KMS-11 (cell line): Measurements from ENCODE around the gene ARHGEF38.

Source experiments
- H2AFZ ChIP-seq: fragments of 200-600 bp; sonication (generic); 2 replicates; pipeline ENCODE4 v1.6.1; 2016; ENCODE audit warnings: antibody characterized with exemption, mixed run types, low read depth
- H3K27ac ChIP-seq: fragments of 200-600 bp; sonication (generic); 2 replicates; pipeline ENCODE4 v1.6.1; 2016; ENCODE audit warnings: mild to moderate bottlenecking, mixed run types
- H3K27me3 ChIP-seq: fragments of 200-600 bp; sonication (generic); 2 replicates; pipeline ENCODE4 v1.6.1; 2017; ENCODE audit warnings: mild to moderate bottlenecking, low read depth, mixed run types, moderate library complexity; ENCODE audit not compliant: insufficient read depth
- H3K36me3 ChIP-seq: fragments of 200-600 bp; sonication (generic); 2 replicates; pipeline ENCODE4 v1.6.1; 2017; ENCODE audit warnings: mild to moderate bottlenecking, mixed run types; ENCODE audit not compliant: insufficient read depth
- H3K4me1 ChIP-seq: fragments of 200-600 bp; sonication (generic); 2 replicates; pipeline ENCODE4 v1.6.1; 2016; ENCODE audit warnings: mild to moderate bottlenecking, low read depth, mixed run types; ENCODE audit not compliant: poor library complexity, severe bottlenecking
- H3K4me2 ChIP-seq: fragments of 200-600 bp; sonication (generic); 2 replicates; pipeline ENCODE4 v1.7.0; 2016; ENCODE audit warnings: mild to moderate bottlenecking, mixed run types
- H3K4me3 ChIP-seq: fragments of 200-600 bp; sonication (generic); IDR thresholded peaks from 2 replicates; pipeline ENCODE4 v1.6.1; 2017; ENCODE audit warnings: low read depth, low read length, mixed read lengths; ENCODE audit not compliant: insufficient read depth
- H3K79me2 ChIP-seq: fragments of 200-600 bp; sonication (generic); 2 replicates; pipeline ENCODE4 v1.6.1; 2016; ENCODE audit warnings: low read depth, mixed run types; ENCODE audit not compliant: insufficient read depth
- H3K9ac ChIP-seq: fragments of 200-600 bp; sonication (generic); 2 replicates; pipeline ENCODE4 v1.6.1; 2016; ENCODE audit warnings: mild to moderate bottlenecking, mixed run types
- H4K20me1 ChIP-seq: fragments of 200-600 bp; sonication (generic); 2 replicates; pipeline ENCODE4 v1.6.1; 2016; ENCODE audit warnings: mild to moderate bottlenecking, mixed run types; ENCODE audit not compliant: insufficient read depth
- CTCF ChIP-seq: fragments of 200-600 bp; sonication (generic); conservative IDR thresholded peaks from 2 replicates; pipeline ENCODE4 v1.6.1; 2017; ENCODE audit warnings: low read depth, mild to moderate bottlenecking, antibody characterized with exemption, low read length, moderate library complexity, mixed read lengths

The ARHGEF38 gene

GRCh38 chr4:105547769-105548168 lies 4.7 kb upstream of the ARHGEF38 start:
- Histone ChIP-seq H3K27me3 (no peaks in the 10 kb centered on the region), H3K4me3 (no peak overlapping the region)
- TF ChIP-seq CTCF, result no peak

GRCh38 chr4:105548483-105548882 lies 3.9 kb upstream of the ARHGEF38 start:
- Histone ChIP-seq H3K27ac (no peak overlapping the region), H3K9ac (no peak overlapping the region), H3K4me2 (no peak overlapping the region), H3K79me2 (no peaks in the 10 kb centered on the region), H3K36me3 (no peaks in the 10 kb centered on the region), H4K20me1 (no peaks in the 10 kb centered on the region), H3K4me1 (no peaks in the 10 kb centered on the region), H3K27me3 (no peaks in the 10 kb centered on the region), H3K4me3 (no peak overlapping the region), H2AFZ (no peak overlapping the region)
- TF ChIP-seq CTCF, result no peak

More at GRCh38 chr4:105547769-105548168, 4.7 kb upstream of the ARHGEF38 start:
- H3K36me3 ChIP-seq, result no peaks in the 10 kb centered on the region
- H3K4me1 ChIP-seq, result no peaks in the 10 kb centered on the region
- H3K9ac ChIP-seq, result no peak overlapping the region
- no peaks in the 10 kb centered on the region for H3K79me2 ChIP-seq
- no peaks in the 10 kb centered on the region for H4K20me1 ChIP-seq
- no peak overlapping the region for H3K27ac ChIP-seq
- H2AFZ ChIP-seq, result no peak overlapping the region
- H3K4me2 ChIP-seq, result no peak overlapping the region

- Histone ChIP-seq H3K4me2 (no peak overlapping the region), H3K27ac (no peak overlapping the region), H3K4me3 (no peak overlapping the region), H3K27me3 (no peaks in the 10 kb centered on the region), H3K9ac (no peak overlapping the region), H4K20me1 (no peaks in the 10 kb centered on the region), H3K36me3 (no peaks in the 10 kb centered on the region), H2AFZ (no peak overlapping the region), H3K4me1 (no peaks in the 10 kb centered on the region), H3K79me2 (no peaks in the 10 kb centered on the region)
- no peak for TF ChIP-seq CTCF
These were observed 1.8 kb upstream of the ARHGEF38 start for GRCh38 chr4:105550641-105551040.

- Histone ChIP-seq H3K4me3 (no peak overlapping the region), H3K27ac (no peak overlapping the region), H3K4me2 (no peak overlapping the region), H2AFZ (no peak overlapping the region), H3K9ac (no peak overlapping the region), H3K79me2 (no peaks in the 10 kb centered on the region), H3K4me1 (no peaks in the 10 kb centered on the region), H3K27me3 (no peaks in the 10 kb centered on the region), H3K36me3 (no peaks in the 10 kb centered on the region), H4K20me1 (no peaks in the 10 kb centered on the region)
- TF ChIP-seq CTCF, result no peak
These were observed 3.0 kb downstream of the ARHGEF38 start for GRCh38 chr4:105555409-105555808.
